WERI-Rb-1 (cell line): Measurements from ENCODE around the gene TNIK.
"Not testable (repeated sequence)": the region's sequence is repeated elsewhere in the genome, so short reads cannot be mapped to it uniquely, and the experiment has no call there.

ENCODE experiments used
- DNase-seq: peaks from one replicate; pipeline ENCODE4 v3.0.0-alpha.2; 2020
- H3K27ac ChIP-seq: fragments of 250-450 bp; sonication (Bioruptor Pico); 2 replicates; pipeline ENCODE4 v1.5.1; 2020; ENCODE audit warnings: mild to moderate bottlenecking, moderate library complexity
- H3K27me3 ChIP-seq: fragments of 250-450 bp; sonication (Bioruptor Pico); 2 replicates; pipeline ENCODE4 v1.5.1; 2021; ENCODE audit warnings: mild to moderate bottlenecking, low read depth, moderate library complexity; ENCODE audit not compliant: insufficient read depth, severe bottlenecking
- H3K36me3 ChIP-seq: fragments of 250-450 bp; sonication (Bioruptor Pico); 2 replicates; pipeline ENCODE4 v1.5.1; 2020; ENCODE audit warnings: mild to moderate bottlenecking, moderate library complexity
- H3K4me3 ChIP-seq: 2 replicates; pipeline ENCODE4 v1.5.1; 2011; ENCODE audit warnings: low read depth, mild to moderate bottlenecking, control low read depth, low read length
- H3K9me3 ChIP-seq: fragments of 250-450 bp; sonication (Bioruptor Pico); 2 replicates; pipeline ENCODE4 v1.5.1; 2021; ENCODE audit warnings: mild to moderate bottlenecking, moderate library complexity; ENCODE audit not compliant: severe bottlenecking
- TF ChIP-seq, protein P1 (sequence below): IDR thresholded peaks from 2 replicates; pipeline ENCODE4 v1.5.1; 2011; ENCODE audit warnings: low read depth, mild to moderate bottlenecking, control low read depth, inconsistent platforms, low read length

TNIK gene

DNA sequence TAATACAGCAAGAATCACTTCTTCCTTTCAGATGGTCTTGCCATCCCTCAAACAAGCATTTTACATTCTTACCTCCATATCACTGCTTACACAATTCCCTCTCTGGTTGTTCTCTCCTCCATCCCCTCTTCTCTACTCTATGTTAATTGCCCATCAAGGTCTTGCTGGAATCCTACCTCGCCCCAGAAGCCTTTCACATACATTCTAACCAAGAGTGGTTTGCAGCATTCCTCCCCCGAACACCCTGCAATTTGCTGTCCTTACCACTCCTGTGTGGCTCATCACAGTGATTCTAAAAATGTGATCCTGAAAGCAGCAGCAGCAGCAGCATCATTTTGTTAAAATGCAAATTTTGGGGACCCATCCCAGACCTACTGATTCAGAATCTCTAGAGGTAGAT is 30.6 kb downstream of the TNIK start:
- TF ChIP-seq, protein P1, sequence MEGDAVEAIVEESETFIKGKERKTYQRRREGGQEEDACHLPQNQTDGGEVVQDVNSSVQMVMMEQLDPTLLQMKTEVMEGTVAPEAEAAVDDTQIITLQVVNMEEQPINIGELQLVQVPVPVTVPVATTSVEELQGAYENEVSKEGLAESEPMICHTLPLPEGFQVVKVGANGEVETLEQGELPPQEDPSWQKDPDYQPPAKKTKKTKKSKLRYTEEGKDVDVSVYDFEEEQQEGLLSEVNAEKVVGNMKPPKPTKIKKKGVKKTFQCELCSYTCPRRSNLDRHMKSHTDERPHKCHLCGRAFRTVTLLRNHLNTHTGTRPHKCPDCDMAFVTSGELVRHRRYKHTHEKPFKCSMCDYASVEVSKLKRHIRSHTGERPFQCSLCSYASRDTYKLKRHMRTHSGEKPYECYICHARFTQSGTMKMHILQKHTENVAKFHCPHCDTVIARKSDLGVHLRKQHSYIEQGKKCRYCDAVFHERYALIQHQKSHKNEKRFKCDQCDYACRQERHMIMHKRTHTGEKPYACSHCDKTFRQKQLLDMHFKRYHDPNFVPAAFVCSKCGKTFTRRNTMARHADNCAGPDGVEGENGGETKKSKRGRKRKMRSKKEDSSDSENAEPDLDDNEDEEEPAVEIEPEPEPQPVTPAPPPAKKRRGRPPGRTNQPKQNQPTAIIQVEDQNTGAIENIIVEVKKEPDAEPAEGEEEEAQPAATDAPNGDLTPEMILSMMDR, result no peak
- DNase-seq, result no peak
- no peak overlapping the region for H3K27ac ChIP-seq

DNA sequence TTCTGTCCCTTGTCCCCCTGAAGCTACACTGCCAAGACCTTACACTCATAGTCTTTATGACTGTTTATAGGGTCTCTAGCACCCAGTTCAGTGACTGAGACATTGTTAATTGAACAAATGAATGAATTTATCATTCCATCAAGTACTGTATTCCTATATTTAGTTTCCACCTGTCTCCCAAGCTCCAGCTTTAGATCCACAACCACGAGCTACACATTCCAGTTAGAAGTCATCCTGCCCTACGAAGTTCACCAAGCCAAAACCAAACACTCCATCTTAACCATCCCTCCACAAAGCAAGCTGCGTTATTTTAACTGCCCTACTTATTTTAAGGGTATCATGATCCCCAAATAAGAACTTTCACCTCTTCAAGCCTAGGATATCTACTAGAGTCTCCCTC is 31.3 kb downstream of the TNIK start:
- H3K27me3 ChIP-seq, result no peaks in the 10 kb centered on the region
- H3K36me3 ChIP-seq, result no peaks in the 10 kb centered on the region
- H3K9me3 ChIP-seq, result no peaks in the 10 kb centered on the region
- H3K27ac ChIP-seq, result no peak overlapping the region
- DNase-seq, result no peak
- no peak overlapping the region for H3K4me3 ChIP-seq
- TF ChIP-seq, protein P1, result no peak

More for the DNA sequence above, 30.6 kb downstream of the TNIK start:
- H3K27me3 ChIP-seq, result no peaks in the 10 kb centered on the region
- no peaks in the 10 kb centered on the region for H3K36me3 ChIP-seq
- no peaks in the 10 kb centered on the region for H3K9me3 ChIP-seq
- H3K4me3 ChIP-seq, result no peak overlapping the region

DNA sequence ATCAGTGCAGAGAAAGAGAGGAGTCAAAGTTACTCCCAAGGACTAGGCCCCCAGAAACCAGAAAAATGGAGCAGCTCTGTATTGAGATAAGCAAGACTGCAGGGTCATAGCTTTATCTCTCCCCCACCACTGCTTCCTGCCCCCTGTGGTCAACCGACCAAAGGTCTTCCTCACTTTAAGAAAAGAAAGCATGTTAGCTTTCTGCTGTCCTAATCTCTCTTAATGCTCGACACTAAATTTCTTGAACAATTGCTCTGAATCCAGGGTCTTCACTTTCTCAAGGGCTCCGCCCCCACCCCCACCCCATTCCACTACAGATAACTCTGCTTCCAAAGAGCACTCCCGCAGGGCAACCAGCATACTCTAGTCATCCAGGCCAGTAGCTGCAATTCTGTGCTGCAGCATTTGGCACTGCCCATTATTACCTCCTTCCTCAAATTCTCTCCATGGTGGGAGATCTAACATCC is 31.9 kb downstream of the TNIK start:
- H3K27ac ChIP-seq, result no peak overlapping the region
- no peak overlapping the region for H3K4me3 ChIP-seq
- H3K9me3 ChIP-seq, result no peaks in the 10 kb centered on the region
- TF ChIP-seq, protein P1, result no peak
- no peaks in the 10 kb centered on the region for H3K27me3 ChIP-seq
- H3K36me3 ChIP-seq, result no peaks in the 10 kb centered on the region
- DNase-seq, result no peak

DNA sequence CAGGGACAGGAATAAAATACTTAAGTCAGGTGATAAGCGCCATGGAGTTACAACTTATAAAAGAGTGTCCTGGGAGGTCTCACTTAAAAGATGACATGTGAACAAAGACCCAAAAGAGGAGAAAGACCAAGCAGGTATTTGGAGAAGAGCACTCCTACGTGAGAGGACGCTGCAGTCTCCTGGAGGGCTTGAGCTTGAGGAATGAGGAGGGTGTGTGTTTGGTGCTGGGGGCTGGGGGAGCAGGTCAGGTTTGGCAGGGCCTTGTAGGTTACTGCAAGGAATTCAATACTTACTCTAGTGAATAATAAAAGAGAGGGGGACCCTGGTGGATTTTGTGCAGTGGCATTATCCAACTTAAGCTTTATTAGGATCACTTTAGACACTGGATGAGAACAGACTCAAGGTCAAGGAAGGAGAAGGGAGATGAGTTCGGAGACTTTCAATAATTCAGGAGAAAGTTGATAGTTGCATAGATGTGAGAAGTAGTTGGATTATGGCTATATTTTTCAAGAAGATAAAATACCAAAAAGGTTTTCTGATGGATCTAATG is 32.4 kb downstream of the TNIK start:
- H3K4me3 ChIP-seq, result no peak overlapping the region
- H3K36me3 ChIP-seq, result no peaks in the 10 kb centered on the region
- TF ChIP-seq, protein P1, result no peak
- H3K27me3 ChIP-seq, result no peaks in the 10 kb centered on the region
- H3K27ac ChIP-seq, result no peak overlapping the region
- no peak for DNase-seq
- H3K9me3 ChIP-seq, result no peaks in the 10 kb centered on the region

DNA sequence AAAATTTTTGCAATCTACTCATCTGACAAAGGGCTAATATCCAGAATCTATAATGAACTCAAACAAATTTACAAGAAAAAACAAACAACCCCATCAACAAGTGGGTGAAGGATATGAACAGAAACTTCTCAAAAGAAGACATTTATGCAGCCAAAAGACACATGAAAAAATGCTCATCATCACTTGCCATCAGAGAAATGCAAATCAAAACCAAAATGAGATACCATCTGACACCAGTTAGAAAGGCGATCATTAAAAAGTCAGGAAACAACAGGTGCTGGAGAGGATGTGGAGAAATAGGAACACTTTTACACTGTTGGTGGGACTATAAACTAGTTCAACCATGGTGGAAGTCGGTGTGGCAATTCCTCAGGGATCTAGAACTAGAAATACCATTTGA is 36.1 kb downstream of the TNIK start:
- not testable (repeated sequence) for H3K27ac ChIP-seq, H3K4me3 ChIP-seq, DNase-seq, H3K36me3 ChIP-seq, H3K27me3 ChIP-seq, H3K9me3 ChIP-seq

DNA sequence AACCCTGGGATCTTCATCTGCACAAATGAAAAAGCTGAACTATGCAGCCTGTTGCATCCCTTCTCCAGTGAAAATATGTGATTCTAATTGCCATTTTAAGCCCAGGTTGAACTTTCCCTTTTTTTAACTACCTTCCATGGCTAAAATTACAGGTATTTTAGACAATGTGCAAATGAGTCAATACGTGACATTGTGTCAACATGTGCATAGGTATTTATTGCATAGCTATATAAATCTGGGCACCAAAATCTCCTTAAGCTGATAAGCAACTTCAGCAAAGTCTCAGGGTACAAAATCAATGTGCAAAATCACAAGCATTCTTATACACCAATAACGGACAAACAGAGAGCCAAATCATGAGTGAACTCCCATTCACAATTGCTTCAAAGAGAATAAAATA is 37.4 kb downstream of the TNIK start:
- H3K9me3 ChIP-seq, H3K4me3 ChIP-seq, DNase-seq, H3K27me3 ChIP-seq, H3K27ac ChIP-seq, H3K36me3 ChIP-seq: not testable (repeated sequence)

DNA sequence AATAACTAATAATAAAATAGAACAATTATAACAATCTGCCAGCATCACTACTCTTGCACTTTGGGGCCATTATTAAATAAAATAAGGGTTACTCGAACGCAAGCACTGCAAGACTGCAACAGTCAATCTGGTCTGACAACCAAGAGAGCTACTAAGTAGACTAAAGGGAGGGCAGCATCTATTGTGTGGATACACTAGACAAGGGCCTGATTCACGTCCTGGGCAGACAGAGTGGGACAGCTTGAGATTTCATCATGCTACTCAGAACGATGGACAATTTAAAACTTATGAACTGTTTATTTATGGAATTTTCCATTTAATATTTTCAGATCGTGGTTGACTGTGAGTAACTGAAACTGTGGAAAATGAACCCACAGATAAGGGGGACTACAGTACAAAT is 39.5 kb downstream of the TNIK start:
- H3K9me3 ChIP-seq, result no peaks in the 10 kb centered on the region
- H3K27ac ChIP-seq, result no peak overlapping the region
- no peaks in the 10 kb centered on the region for H3K36me3 ChIP-seq
- TF ChIP-seq, protein P1, result no peak
- H3K4me3 ChIP-seq, result no peak overlapping the region
- H3K27me3 ChIP-seq, result no peaks in the 10 kb centered on the region
- DNase-seq, result no peak
